GM10266 (cell line): ENCODE measurements around the gene TEX2.

Experiments
- DNase-seq: peaks from one replicate; pipeline ENCODE4 v3.0.0; 2012; ENCODE audit errors: extremely low spot score
- TF ChIP-seq, protein P1 (sequence below): IDR thresholded peaks from 2 replicates; pipeline ENCODE4 v1.5.1; 2012; ENCODE audit warnings: mild to moderate bottlenecking, low read depth; ENCODE audit not compliant: control insufficient read depth, insufficient read depth; ENCODE audit errors: missing control alignments

The TEX2 gene

DNA sequence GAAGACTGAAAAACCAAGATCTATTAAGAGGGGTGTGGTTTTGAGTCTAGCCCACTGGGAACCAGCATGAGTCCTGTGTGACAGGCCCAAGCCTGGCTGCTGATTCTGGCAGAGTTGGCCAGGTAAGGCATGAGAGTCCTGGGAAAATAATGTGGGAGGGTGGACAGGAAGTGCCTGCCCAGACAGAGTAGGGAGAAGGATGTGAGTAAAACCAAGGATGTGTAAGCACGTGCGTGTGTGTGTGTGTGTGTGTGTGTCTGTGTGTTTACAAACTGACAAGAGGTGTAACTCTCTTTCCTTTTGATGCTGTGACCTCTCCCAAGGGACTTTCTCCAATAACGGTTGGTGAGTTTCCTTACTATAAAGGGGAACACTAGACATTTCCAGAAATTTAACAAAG lies 15.6 kb upstream of the TEX2 start:
- TF ChIP-seq, protein P1, sequence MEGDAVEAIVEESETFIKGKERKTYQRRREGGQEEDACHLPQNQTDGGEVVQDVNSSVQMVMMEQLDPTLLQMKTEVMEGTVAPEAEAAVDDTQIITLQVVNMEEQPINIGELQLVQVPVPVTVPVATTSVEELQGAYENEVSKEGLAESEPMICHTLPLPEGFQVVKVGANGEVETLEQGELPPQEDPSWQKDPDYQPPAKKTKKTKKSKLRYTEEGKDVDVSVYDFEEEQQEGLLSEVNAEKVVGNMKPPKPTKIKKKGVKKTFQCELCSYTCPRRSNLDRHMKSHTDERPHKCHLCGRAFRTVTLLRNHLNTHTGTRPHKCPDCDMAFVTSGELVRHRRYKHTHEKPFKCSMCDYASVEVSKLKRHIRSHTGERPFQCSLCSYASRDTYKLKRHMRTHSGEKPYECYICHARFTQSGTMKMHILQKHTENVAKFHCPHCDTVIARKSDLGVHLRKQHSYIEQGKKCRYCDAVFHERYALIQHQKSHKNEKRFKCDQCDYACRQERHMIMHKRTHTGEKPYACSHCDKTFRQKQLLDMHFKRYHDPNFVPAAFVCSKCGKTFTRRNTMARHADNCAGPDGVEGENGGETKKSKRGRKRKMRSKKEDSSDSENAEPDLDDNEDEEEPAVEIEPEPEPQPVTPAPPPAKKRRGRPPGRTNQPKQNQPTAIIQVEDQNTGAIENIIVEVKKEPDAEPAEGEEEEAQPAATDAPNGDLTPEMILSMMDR, result no peak
- no peak for DNase-seq

DNA sequence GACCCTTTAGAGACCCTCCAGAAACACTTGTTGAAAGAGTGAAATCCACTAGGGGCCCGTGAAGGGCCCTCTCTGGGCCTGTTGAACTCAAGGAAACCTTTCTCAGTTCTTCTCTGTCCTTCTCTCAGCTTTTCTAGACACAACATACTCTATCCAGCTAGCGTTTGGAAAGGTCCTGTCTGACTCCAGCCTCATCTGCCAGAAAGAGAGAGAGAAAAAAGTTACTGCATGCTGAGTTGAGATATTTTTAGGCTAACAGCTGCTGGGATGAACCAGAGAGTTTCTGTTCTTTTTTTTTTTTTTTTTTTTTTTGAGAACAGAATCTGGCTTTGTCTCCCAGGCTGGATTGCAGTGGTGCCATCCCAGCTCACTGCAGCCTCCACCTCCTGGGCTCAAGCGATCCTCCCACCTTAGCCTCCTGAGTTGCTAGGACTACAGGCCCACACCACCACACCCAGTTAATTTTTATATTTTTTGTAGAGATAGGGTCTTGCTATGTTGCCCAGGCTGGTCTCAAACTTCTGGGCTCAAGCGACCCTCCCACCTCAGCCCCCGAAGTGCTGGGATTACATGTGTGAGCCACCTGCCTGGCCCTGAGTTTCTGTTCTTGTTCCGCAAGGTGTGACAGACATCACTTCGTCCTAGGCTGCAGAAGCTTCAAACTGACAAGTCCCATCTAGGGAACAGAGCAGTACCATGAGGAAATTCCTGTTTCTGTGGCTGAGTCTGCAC lies 14.9 kb upstream of the TEX2 start:
- TF ChIP-seq, protein P1, result no peak
- DNase-seq, result no peak

GRCh38 chr17:64276961-64277505 lies 14.0 kb upstream of the TEX2 start:
- DNase-seq, result no peak
- TF ChIP-seq, protein P1, result no peak

- TF ChIP-seq, protein P1, result no peak
Measured at GRCh38 chr17:64275016-64275415, 12.0 kb upstream of the TEX2 start.

GRCh38 chr17:64273006-64273405 lies 9.9 kb upstream of the TEX2 start:
- TF ChIP-seq, protein P1, result no peak
- DNase-seq, result no peak

More at GRCh38 chr17:64275016-64275415, 12.0 kb upstream of the TEX2 start:
- DNase-seq, result no peak

- TF ChIP-seq, protein P1, result no peak
- no peak for DNase-seq
Measured at GRCh38 chr17:64270885-64271284, 7.8 kb upstream of the TEX2 start.
